KG1 (cell line): ENCODE measurements around the gene IL31.

Experiments
- DNase-seq: peaks from one replicate; lab custom pipeline; 2025; lab: John Stamatoyannopoulos, UW

Gene IL31

GRCh38 chr12:122155705-122156104, 18.3 kb downstream of the IL31 start:
- no peak for DNase-seq

GRCh38 chr12:122152754-122153153, 21.3 kb downstream of the IL31 start:
- no peak for DNase-seq

- no peak for DNase-seq
These were observed 23.8 kb downstream of the IL31 start for GRCh38 chr12:122150127-122150681.

GRCh38 chr12:122148657-122149056, 25.4 kb downstream of the IL31 start:
- no peak for DNase-seq

- DNase-seq, result no peak
These were observed 26.3 kb downstream of the IL31 start for GRCh38 chr12:122147514-122148290.

- DNase-seq, result no peak
These were observed 28.3 kb downstream of the IL31 start for GRCh38 chr12:122145505-122146330.

- no peak for DNase-seq
These were observed 29.1 kb downstream of the IL31 start for GRCh38 chr12:122144885-122145284.

- no peak for DNase-seq
These were observed 31.2 kb downstream of the IL31 start for GRCh38 chr12:122142857-122143256.

GRCh38 chr12:122141911-122142725, 31.9 kb downstream of the IL31 start:
- no peak for DNase-seq

- no peak for DNase-seq
These were observed 33.4 kb downstream of the IL31 start for GRCh38 chr12:122140467-122141257.

- no peak for DNase-seq
These were observed 34.1 kb downstream of the IL31 start for GRCh38 chr12:122139941-122140340.

- DNase-seq, result no peak
These were observed 34.8 kb downstream of the IL31 start for GRCh38 chr12:122139266-122139665.

- DNase-seq, result no peak
These were observed 35.4 kb downstream of the IL31 start for GRCh38 chr12:122138616-122139015.

GRCh38 chr12:122138181-122138580, 35.8 kb downstream of the IL31 start:
- no peak for DNase-seq

GRCh38 chr12:122137681-122138080, 36.3 kb downstream of the IL31 start:
- DNase-seq, result no peak

- no peak for DNase-seq
These were observed 36.8 kb downstream of the IL31 start for GRCh38 chr12:122137229-122137628.

- DNase-seq, result no peak
These were observed 38.5 kb downstream of the IL31 start for GRCh38 chr12:122135437-122136031.

GRCh38 chr12:122133192-122133950, 40.6 kb downstream of the IL31 start:
- no peak for DNase-seq

- DNase-seq, result no peak
These were observed 43.9 kb downstream of the IL31 start for GRCh38 chr12:122130150-122130549.

- DNase-seq, result no peak
These were observed 44.9 kb downstream of the IL31 start for GRCh38 chr12:122129131-122129530.
